CD8-positive, alpha-beta memory T cell (primary cell): Measurements from ENCODE around the gene VPS29. TPM values are rescaled to one million over a fixed set of nuclear protein-coding genes. Genes with fewer than 3 reads are reported as not detected.

ENCODE experiments used
- polyA plus RNA-seq: library from polyadenylated mRNA; unstranded; fragments of 300-500 nt; fragmentation: Illumina TruSeq; gene quantifications from one replicate; pipeline ENCODE4 v1.2.3, GENCODE V29; 2021
- total RNA-seq, 2 experiments: library from RNA; stranded (reverse); gene quantifications; one replicate each; pipeline ENCODE4 v1.2.3, GENCODE V29; 2021

VPS29 gene
- total and polyA plus RNA-seq, 3 experiments from 2014 or later: 86.4 to 150 (median 88.3) TPM

Other genes with a start within 250 kb of the VPS29 start
- 100 to 1,000 TPM; 199 TPM for gene ATP2A2, start 220.9 kb downstream of the VPS29 start, total RNA-seq
- gene ATP2A2, start 220.9 kb downstream of the VPS29 start, polyA plus RNA-seq: 4.8 TPM
- 10 to 100 TPM; 66.7 to 67.1 TPM for gene ANAPC7, start 98.4 kb downstream of the VPS29 start, total RNA-seq
- 26.9 TPM for gene ANAPC7, start 98.4 kb downstream of the VPS29 start, polyA plus RNA-seq
- 100 to 1,000 TPM; 266 to 293 TPM for gene ARPC3, start 51.8 kb downstream of the VPS29 start, total RNA-seq
- gene ARPC3, start 51.8 kb downstream of the VPS29 start, polyA plus RNA-seq: 800 TPM
- gene GPN3, start 33.9 kb downstream of the VPS29 start, total RNA-seq: 10 to 100 TPM; 59.4 TPM
- gene GPN3, start 33.9 kb downstream of the VPS29 start, polyA plus RNA-seq: 33.9 TPM
- gene FAM216A, start 33.3 kb downstream of the VPS29 start, total RNA-seq: 10 to 100 TPM; 43.2 to 44.0 TPM
- gene FAM216A, start 33.3 kb downstream of the VPS29 start, polyA plus RNA-seq: 9.8 TPM
- 1 to 10 TPM in 1 of 2 experiments, under 1 TPM in 1; 0.74 to 1.9 TPM for gene RAD9B, start 220 bp upstream of the VPS29 start, total RNA-seq
- 0.52 TPM for gene RAD9B, start 220 bp upstream of the VPS29 start, polyA plus RNA-seq
- gene PPTC7, start 81.2 kb upstream of the VPS29 start, total RNA-seq: 10 to 100 TPM; 52.0 TPM
- gene PPTC7, start 81.2 kb upstream of the VPS29 start, polyA plus RNA-seq: 11.7 TPM
- 10 to 100 TPM in 1 of 2 experiments, 1 to 10 TPM in 1; 9.8 to 11.1 TPM for gene TCTN1, start 112.0 kb upstream of the VPS29 start, total RNA-seq
- 4.6 TPM for gene TCTN1, start 112.0 kb upstream of the VPS29 start, polyA plus RNA-seq
- gene HVCN1, start 187.0 kb upstream of the VPS29 start, total RNA-seq: 10 to 100 TPM; 18.5 to 20.2 TPM
- 17.6 TPM for gene HVCN1, start 187.0 kb upstream of the VPS29 start, polyA plus RNA-seq
- gene PPP1CC, start 240.8 kb upstream of the VPS29 start, total RNA-seq: 100 to 1,000 TPM; 242 to 249 TPM
- 130 TPM for gene PPP1CC, start 240.8 kb upstream of the VPS29 start, polyA plus RNA-seq